EL (cell line): Measurements from ENCODE around the gene ASTN2.

ENCODE experiments used
- DNase-seq: peaks from one replicate; pipeline ENCODE4 v3.0.0-alpha.2; 2016

ASTN2 gene

GRCh38 chr9:116585896-116586295, 829.0 kb downstream of the ASTN2 start:
- no peak for DNase-seq

DNA sequence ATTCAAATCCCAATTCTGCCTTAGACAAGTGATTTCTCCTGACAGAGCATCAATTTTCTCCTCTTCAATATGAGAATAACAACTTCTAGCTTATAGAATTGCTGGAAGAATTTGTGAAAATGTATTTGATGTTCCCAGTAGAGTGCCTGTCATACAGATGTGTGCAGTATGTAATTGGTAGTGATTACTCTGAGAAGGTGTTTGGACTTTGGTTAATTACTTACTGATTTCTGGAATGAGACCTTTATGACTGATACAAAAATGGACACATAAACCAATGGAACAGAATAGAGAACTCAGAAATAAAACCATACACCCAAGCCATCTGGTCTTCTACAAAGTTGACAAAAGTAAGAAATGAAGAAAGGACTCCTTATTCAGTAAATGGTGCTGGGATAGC, 829.7 kb downstream of the ASTN2 start:
- no peak for DNase-seq

DNA sequence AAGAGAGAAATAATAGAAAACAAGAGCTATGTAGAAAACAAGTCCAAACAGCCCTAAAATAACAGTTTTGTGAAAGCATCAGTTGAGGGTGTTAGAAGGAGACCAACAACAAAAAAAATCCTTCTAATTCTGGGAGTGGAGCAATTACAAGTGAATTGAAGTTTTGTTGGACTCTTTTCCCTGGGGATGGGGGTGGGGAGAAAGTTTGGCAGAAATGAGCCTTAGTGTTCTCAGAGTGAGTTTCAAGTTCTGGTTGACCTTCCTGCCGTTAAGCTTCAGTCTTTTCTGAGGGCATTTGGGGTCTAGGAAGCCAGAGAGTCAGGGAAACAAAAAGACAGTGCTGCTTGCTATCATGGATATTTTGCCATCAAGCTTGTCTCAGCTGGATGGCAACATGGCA, 834.0 kb downstream of the ASTN2 start:
- DNase-seq: no peak

- peak; percentile 32 for DNase-seq
Observed at GRCh38 chr9:116576386-116576785, 838.5 kb downstream of the ASTN2 start.

- DNase-seq: no peak
Observed at GRCh38 chr9:116574027-116574679, 840.7 kb downstream of the ASTN2 start.

DNA sequence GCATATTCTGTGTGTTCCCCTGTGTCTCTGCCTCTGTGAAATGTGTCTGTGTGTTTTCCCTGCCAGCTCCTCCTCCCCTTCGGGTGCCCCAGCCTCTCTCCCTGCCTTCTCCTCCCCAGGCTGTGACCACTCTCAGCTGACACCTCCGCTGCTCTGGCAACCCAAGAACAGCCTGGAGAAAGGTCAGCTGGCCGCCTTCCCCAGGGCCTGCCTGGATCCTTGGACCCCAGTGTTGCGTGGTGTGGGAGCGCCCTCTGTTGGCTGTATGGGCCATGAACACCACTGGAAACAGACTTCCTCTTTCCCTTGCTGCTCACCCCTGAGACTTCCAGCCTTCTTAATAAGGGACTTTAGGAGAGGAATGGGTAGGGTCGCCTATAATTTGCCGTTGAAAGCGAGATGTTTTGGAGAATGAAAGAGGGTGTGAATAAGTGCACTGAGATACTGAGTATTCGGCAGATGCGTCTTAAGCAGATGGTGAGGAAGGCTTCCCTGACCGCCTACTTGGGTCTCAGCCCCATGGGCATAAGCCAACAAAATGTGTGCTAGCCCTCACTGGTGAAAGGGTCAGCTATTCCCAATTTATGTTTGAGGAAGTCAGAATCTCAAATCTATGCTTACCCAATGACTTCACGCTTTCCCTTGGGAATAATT, 842.6 kb downstream of the ASTN2 start:
- DNase-seq: peak; percentile 79

DNA sequence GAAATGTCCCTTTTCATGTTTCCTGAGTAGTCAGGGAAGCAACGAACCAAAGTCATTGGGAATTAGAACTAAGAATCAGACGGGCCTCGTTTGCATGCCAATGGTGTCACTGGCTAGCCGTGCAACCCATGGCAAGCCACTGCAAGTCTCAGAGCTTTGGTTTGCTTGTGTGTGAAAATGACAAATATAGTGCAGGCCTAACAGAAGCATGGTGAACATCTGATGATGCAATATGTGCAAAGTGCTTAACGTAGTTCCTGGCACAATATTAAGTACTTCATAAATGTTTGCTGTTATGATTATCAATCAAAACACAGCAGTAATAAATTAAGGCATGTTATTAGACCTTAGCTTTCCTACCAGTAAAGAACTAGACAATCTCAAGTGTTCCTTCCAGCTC, 845.7 kb downstream of the ASTN2 start:
- no peak for DNase-seq

GRCh38 chr9:116566677-116567488, 848.0 kb downstream of the ASTN2 start:
- DNase-seq: peak; percentile 68

- DNase-seq: no peak
Observed at GRCh38 chr9:116565986-116566385, 848.9 kb downstream of the ASTN2 start.

- no peak for DNase-seq
Observed at GRCh38 chr9:116564266-116564793, 850.5 kb downstream of the ASTN2 start.

DNA sequence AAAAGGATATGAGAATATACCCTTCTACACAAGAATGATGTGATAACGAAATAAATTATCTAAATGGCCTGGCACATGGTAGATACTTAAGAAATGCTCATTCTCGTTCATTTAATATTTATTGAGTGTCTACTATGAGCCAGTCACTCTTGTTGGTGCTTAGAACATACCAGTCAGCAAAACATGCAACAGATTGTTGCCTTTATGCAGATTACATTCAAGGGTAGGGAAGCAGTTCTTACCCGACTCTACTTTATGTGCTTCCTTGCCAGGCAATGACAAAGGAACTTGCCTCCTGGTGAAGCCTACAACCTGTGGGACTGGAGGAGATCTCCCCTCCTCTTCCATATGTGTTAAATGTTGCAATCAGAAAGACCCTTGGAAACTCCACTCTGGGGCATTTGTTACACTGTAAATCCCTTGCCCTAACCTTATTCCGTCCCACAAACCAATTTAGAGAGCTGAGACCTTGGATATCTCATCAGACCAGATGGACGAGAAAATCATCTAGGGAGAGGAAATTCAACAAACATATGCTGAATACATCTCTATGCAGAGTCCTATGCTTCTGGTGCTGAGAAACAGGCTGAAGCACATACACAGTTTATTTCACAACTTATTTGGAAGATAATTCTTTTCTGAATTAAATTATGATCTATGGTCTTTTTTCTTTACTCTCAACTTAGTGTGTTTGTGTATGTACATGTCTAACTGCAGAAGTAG, 855.9 kb downstream of the ASTN2 start:
- no peak for DNase-seq

GRCh38 chr9:116558035-116558434, 856.8 kb downstream of the ASTN2 start:
- no peak for DNase-seq

- DNase-seq: no peak
Observed at GRCh38 chr9:116555556-116556155, 859.2 kb downstream of the ASTN2 start.

DNA sequence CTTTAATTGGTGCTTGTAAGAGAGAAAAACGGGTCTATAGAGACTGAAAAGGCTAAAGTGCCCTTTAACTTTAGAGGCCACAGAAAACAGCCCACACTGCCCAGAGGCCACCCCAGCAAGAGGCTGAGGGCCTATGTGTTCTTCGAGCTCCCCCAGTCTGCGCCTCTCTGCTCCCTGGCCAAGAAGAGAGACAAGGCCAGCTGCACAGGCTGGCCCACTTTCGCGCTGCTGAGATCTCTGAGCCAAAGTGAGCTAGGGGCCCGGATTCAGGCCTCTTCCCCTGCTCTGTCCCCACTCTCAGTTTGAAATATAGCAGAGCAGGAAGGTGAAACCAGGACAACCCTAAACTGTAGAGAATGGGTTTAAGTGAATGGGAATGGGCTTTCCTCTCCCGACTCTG, 859.7 kb downstream of the ASTN2 start:
- no peak for DNase-seq

GRCh38 chr9:116550696-116551436, 864.0 kb downstream of the ASTN2 start:
- peak; percentile 25 for DNase-seq

DNA sequence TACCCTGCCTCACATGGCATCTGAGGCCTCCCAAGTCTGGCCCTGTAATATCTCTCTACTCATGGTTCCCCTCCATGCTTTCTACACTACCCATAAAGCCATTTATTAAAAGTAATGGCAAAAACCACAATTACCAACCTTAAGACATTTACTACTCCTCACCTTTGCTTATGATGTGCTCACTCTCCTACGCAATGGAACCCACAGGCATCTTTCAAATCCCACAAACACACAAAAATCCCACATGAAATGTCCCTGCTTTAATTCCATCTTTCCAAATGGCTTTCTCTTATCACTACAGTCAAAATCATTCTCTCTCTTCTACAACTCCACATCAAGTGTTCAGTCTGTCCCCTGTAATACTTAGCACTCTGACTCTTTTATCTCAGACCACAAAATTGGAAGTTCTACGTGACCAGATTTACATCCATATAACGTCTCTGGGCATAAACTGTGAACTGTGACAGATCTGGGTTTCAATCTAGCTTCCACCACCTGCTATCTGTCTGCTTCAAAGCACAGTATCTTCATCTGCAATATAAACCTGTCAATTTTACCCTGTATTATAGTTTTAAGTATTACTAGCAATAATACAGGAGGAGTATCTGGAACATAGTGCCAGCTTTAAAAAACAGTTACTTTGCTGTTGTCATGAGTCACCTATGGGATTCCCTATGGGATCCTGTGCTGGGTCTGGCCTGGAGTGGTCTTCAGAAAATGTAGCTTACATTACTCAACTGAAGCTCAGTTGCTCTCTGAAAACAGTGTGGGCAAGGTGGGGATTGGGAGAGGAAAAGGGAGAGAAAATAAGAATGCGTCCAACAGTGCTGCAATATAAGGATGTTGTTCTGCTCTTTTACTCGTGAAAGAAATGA, 864.8 kb downstream of the ASTN2 start:
- no peak for DNase-seq

- peak; percentile 96 for DNase-seq
Observed at GRCh38 chr9:116549061-116549664, 865.7 kb downstream of the ASTN2 start.

GRCh38 chr9:116547729-116548426, 867.0 kb downstream of the ASTN2 start:
- no peak for DNase-seq

- no peak for DNase-seq
Observed at GRCh38 chr9:116546711-116547581, 867.9 kb downstream of the ASTN2 start.
